Tibial nerve (tissue), 4 donors: ENCODE measurements around the gene HRNR. TPM values are rescaled to one million over a fixed set of nuclear protein-coding genes. Genes with fewer than 3 reads are reported as not detected.
A peak's percentile ranks its signal among the peaks of the same experiment; 100 is the strongest.
"Not testable (repeated sequence)": the region's sequence is repeated elsewhere in the genome, so short reads cannot be mapped to it uniquely, and the experiment has no call there.

ENCODE experiments used
- DNase-seq, 2 donors: peaks; one replicate each; pipeline ENCODE4 v3.0.0-alpha.2; 2019; ENCODE audit warnings: low spot score in 2 of 2
- H3K27ac ChIP-seq, 4 donors: fragments of 200-600 bp; sonication (generic) in 3 of 4; one replicate each; pipeline ENCODE4 v1.5.1; 2017 to 2019; ENCODE audit warnings: mild to moderate bottlenecking in 1 of 4
- H3K27me3 ChIP-seq, 2 donors: fragments of 200-600 bp; sonication (generic) in 1 of 2; one replicate each; pipeline versions ENCODE4 v1.5.1 to v1.6.0; 2017 to 2019
- H3K36me3 ChIP-seq, 3 donors: fragments of 200-600 bp; sonication (generic); one replicate each; pipeline ENCODE4 v1.5.1; 2018 to 2019
- H3K4me1 ChIP-seq, 4 donors: fragments of 200-600 bp; sonication (generic) in 3 of 4; one replicate each; pipeline ENCODE4 v1.5.1; 2017 to 2019
- H3K4me3 ChIP-seq, 4 donors: fragments of 200-600 bp; sonication (generic) in 3 of 4; one replicate each; pipeline ENCODE4 v1.5.1; 2017 to 2019; ENCODE audit warnings: mild to moderate bottlenecking in 1 of 4, moderate library complexity in 1 of 4
- H3K9me3 ChIP-seq, 4 donors: fragments of 200-600 bp; sonication (generic) in 3 of 4; one replicate each; pipeline ENCODE4 v1.5.1; 2017 to 2019
- EP300 ChIP-seq, 2 donors: sonication (generic); formaldehyde crosslinking; IDR thresholded peaks; one replicate each; pipeline ENCODE4 v1.6.1; 2017; ENCODE audit warnings: antibody characterized with exemption in 2 of 2, mild to moderate bottlenecking in 1 of 2
- POLR2A ChIP-seq, 2 donors: fragments of 450-650 bp; IDR thresholded peaks; one replicate each; pipeline ENCODE4 v1.6.1; 2017; ENCODE audit warnings: antibody characterized with exemption in 2 of 2, mild to moderate bottlenecking in 2 of 2, moderate library complexity in 2 of 2
- WGBS, 2 donors: methylation state at CpG; one replicate each; pipeline ENCODE4 v1.1.5; 2018; 5-methylcytosine and 5-hydroxymethylcytosine counted together
- total RNA-seq, 4 donors: library from RNA; depleted of rRNA; stranded (reverse); fragments of >200 nt; gene quantifications; one replicate each; pipeline ENCODE4 v1.1.0, GENCODE V29; 2016
- TF ChIP-seq, protein P1 (sequence below), 5 experiments: fragments of 200-600 bp in 3 of 5; fragments of 450-650 bp in 2 of 5; sonication (generic) in 3 of 5; IDR thresholded peaks; one replicate each; pipeline ENCODE4 v1.5.1; 2016 to 2019; ENCODE audit warnings: antibody characterized with exemption in 5 of 5, mild to moderate bottlenecking in 3 of 5, moderate library complexity in 2 of 5

HRNR gene
- total RNA-seq, 4 donors from 2014 or later, result not detected

DNA sequence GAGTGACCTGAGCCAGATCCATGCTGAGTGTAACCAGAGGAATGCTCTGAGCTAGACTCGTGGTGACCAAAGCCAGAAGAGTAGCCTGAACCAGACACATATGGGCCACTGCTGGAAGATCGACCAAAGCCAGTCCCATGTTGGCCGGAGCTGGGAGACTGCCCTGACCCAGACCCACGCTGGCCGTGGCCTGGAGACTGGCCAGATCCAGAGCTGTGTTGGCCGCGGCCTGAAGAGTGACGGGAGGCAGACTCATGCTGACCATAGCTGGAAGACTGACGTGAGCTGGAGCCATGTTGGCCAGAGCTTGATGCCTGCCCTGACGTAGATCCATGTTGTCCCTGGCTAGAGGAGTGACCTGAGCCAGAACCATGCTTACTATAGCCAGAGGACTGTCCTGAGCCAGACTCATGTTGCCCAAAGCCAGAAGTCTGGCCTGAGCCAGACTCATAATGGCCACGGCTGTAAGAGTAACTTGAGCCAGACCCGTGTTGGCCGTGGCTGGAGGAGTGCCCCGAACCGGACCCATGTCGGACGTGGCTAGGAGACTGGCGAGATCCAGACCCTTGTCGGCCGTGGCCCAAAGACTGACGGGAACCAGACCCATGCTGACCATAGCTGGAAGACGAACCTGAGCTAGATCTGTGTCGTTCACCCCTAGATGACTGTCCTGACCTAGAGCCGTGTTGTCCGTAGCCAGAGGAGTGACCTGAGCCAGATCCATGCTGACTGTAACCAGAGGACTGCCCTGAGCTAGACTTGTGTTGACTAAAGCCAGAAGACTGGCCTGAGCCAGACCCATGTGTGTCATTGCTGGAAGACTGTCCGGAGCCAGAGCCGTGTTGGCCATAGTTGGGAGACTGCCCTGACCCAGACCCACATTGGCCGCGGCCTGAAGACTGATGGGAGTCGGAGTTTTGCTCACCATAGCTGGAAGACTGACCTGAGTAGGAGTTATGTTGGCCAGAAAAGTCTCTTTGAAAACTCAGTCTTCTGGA lies 3.5 kb downstream of the HRNR start:
- Histone ChIP-seq H3K4me3 (no peak overlapping the region), H3K36me3 (peaks cover 0 to 6% (median 0%) of the 10 kb centered on the region in 3 donors), H3K9me3 (peaks cover 0 to 17% (median 0%) of the 10 kb centered on the region in 4 donors), H3K27ac (no peak overlapping the region), H3K27me3 (no peaks in the 10 kb centered on the region), H3K4me1 (no peaks in the 10 kb centered on the region)
- TF ChIP-seq, protein P1, sequence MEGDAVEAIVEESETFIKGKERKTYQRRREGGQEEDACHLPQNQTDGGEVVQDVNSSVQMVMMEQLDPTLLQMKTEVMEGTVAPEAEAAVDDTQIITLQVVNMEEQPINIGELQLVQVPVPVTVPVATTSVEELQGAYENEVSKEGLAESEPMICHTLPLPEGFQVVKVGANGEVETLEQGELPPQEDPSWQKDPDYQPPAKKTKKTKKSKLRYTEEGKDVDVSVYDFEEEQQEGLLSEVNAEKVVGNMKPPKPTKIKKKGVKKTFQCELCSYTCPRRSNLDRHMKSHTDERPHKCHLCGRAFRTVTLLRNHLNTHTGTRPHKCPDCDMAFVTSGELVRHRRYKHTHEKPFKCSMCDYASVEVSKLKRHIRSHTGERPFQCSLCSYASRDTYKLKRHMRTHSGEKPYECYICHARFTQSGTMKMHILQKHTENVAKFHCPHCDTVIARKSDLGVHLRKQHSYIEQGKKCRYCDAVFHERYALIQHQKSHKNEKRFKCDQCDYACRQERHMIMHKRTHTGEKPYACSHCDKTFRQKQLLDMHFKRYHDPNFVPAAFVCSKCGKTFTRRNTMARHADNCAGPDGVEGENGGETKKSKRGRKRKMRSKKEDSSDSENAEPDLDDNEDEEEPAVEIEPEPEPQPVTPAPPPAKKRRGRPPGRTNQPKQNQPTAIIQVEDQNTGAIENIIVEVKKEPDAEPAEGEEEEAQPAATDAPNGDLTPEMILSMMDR (IDR thresholded peaks at IDR 0.05), result no peak
- TF ChIP-seq EP300 (IDR thresholded peaks at IDR 0.05) (no peak), POLR2A (IDR thresholded peaks at IDR 0.05) (no peak)
- 84 to 93% methylated on average over 24 to 30 of the region's 30 CpGs for WGBS, 2 donors
- DNase-seq, result no peak

DNA sequence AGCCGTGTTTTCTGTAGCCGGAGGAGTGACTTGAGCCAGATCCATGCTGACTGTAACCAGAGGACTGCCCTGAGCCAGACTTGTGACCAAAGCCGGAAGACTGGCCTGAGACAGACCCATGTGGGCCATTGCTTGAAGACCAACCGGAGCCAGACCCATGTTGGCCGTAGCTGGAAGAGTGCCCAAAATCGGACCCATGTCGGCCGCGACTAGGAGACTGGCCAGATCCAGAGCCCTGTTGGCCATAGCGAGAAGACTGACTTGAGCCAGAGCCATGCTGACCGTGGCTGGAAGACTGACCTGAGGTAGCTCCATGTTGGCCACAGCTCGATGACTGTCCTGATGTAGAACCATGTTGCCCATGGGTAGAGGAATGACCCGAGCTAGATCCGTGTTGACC lies 4.6 kb downstream of the HRNR start:
- DNase-seq, H3K4me1 ChIP-seq, H3K4me3 ChIP-seq, H3K36me3 ChIP-seq, H3K27me3 ChIP-seq, H3K27ac ChIP-seq: not testable (repeated sequence)
- WGBS, 2 donors, result 72 to 80% methylated on average over 6 to 13 of the region's 14 CpGs
- H3K9me3 ChIP-seq, result peaks cover 0 to 18% (median 0%) of the 10 kb centered on the region in 4 donors

DNA sequence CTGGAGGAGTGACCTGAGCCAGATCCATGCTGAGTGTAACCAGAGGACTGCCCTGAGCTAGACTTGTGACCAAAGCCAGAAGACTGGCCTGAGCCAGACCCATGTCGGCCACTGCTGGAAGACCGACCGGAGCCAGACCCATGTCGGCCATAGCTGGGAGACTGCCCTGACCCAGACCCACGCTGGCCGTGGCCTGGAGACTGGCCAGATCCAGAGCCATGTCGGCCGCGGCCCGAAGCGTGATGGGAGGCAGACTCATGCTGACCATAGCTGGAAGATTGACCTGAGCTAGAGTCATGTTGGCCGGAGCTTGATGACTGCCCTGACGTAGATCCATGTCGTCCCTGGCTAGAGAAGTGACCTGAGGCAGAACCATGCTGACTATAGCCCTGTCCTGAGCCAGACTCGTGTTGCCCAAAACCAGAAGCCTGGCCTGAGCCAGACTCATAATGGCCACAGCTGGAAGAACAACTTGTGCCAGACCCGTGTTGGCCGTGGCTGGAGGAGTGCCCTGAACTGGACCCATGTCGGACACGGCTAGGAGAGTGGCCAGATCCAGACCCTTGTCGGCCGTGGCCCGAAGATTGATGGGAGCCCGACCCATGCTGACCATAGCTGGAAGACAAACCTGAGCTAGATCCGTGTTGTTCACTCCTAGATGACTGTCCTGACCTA lies 5.1 kb downstream of the HRNR start:
- no peaks in the 10 kb centered on the region for H3K4me1 ChIP-seq
- peaks cover 0 to 5% (median 0%) of the 10 kb centered on the region in 3 donors for H3K36me3 ChIP-seq
- TF ChIP-seq EP300 (IDR thresholded peaks at IDR 0.05), result no peak
- TF ChIP-seq, protein P1 (IDR thresholded peaks at IDR 0.05), result no peak
- TF ChIP-seq POLR2A (IDR thresholded peaks at IDR 0.05), result no peak
- no peak for DNase-seq
- H3K9me3 ChIP-seq, result peaks cover 0 to 18% (median 0%) of the 10 kb centered on the region in 4 donors
- WGBS, 2 donors, result 90 to 97% methylated on average over 19 of the region's 24 CpGs
- H3K27me3 ChIP-seq, result no peaks in the 10 kb centered on the region
- no peak overlapping the region for H3K27ac ChIP-seq
- no peak overlapping the region for H3K4me3 ChIP-seq

DNA sequence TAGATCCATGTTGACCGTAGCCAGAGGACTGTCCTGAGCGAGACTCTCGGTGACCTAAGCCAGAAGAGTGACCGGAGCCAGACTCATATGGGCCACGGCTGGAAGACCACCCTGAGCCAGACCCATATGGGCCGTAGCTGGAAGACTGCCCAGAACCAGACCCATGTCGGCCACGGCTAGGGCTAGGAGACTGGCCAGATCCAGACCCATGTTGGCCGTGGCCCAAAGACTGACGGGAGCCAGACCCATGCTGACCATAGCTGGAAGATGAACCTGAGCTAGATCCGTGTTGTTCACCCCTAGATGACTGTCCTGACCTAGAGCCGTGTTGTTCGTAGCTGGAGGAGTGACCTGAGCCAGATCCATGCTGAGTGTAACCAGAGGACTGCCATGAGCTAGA lies 8.4 kb downstream of the HRNR start:
- not testable (repeated sequence) for H3K4me3 ChIP-seq, H3K36me3 ChIP-seq, DNase-seq, H3K27ac ChIP-seq, H3K9me3 ChIP-seq, H3K4me1 ChIP-seq, H3K27me3 ChIP-seq
- 84 to 91% methylated on average over 11 to 12 of the region's 13 CpGs for WGBS, 2 donors

DNA sequence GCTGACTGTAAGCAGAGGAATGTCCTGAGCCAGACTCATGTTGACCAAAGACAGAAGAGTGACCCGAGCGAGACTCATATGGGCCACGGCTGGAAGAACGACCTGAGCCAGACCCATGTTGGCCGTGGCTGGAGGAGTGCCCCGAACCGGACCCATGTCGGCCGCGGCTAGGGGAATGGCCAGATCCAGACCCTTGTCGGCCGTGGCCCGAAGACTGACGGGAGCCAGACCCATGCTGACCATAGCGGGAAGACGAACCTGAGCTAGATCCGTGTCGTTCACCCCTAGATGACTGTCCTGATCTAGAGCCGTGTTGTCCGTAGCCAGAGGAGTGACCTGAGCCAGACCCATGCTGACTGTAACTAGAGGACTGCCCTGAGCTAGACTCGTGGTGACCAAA lies 9.1 kb downstream of the HRNR start:
- not testable (repeated sequence) for H3K4me1 ChIP-seq, H3K27ac ChIP-seq, H3K4me3 ChIP-seq, H3K36me3 ChIP-seq, H3K27me3 ChIP-seq
- DNase-seq, result peak in 1 of 2 donors; percentile 13
- no CpG with 5 or more reads among the region's 21 CpGs for WGBS, 2 donors
- peaks cover 0 to 11% (median 0%) of the 10 kb centered on the region in 4 donors for H3K9me3 ChIP-seq

DNA sequence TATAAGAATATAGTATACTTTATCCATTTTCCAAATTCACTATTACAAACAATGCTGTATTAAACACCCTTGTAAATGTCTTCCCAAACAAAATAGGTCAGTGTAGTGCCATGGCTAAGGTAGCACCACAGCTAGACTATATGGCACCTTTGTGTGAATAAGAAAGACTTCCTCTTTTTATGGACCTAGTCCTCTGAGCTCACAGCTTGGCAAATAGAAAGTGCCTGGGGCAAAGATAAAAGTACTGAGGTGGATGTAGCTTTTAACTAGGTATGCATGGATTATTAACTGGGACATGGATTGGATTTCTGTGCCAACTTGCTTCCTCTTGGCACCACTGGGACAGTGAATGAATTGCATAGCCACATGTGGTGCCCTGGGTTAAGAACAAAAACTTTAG lies 25.0 kb downstream of the HRNR start:
- no peak for DNase-seq
- H3K4me1 ChIP-seq, result no peaks in the 10 kb centered on the region
- H3K36me3 ChIP-seq, result peaks cover 0 to 6% (median 0%) of the 10 kb centered on the region in 3 donors
- peaks cover 0 to 5% (median 0%) of the 10 kb centered on the region in 4 donors for H3K9me3 ChIP-seq
- H3K4me3 ChIP-seq, result no peak overlapping the region
- no peak for TF ChIP-seq EP300 (IDR thresholded peaks at IDR 0.05)
- TF ChIP-seq, protein P1 (IDR thresholded peaks at IDR 0.05), result no peak
- no peak for TF ChIP-seq POLR2A (IDR thresholded peaks at IDR 0.05)
- H3K27ac ChIP-seq, result no peak overlapping the region
- H3K27me3 ChIP-seq, result no peaks in the 10 kb centered on the region
